ENCODE results near the gene EEPD1. TPM values are rescaled to one million over a fixed set of nuclear protein-coding genes. Genes with fewer than 3 reads are reported as not detected.
A peak's percentile ranks its signal among the peaks of the same experiment; 100 is the strongest.
"Not testable (repeated sequence)": the region's sequence is repeated elsewhere in the genome, so short reads cannot be mapped to it uniquely, and the experiment has no call there.

EEPD1 gene
- total RNA-seq, 4 donors from 2014 or later = 12.4 to 36.2 (median 20.4) TPM

DNA sequence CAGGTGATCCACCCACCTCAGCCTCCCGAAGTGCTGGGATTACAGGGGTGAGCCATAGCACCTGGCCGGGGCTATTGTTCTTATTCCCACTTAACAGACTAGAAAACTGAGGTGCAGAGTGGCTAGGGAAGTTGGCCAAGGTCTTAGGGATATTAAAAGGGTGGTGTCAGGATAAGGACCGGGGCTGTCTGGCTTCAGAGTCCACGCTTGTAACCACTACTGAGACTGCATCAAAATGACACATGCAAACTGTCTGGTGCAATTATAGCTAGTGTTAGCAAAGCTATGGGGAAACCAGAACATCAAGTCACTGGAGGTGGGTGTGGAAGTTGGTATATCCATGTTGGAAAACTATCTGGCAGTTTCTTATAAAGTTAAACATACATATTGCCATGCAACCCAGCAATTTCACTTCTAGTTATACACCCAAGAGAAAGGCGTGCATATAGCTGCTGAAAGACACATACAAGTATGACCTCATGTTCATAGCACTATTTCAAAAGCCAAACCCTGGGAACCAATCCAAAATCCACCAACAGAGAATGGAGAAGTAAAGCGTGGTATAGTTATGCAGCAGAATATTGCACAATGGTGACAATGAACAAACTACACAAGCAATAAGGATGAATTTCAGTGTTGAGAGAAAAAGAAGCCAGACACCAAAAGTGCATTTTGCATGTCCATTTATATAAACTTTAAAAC is 33.9 kb upstream of the EEPD1 start:
- ATAC-seq = peak; percentile 77
- Histone ChIP-seq H3K9me3 (no peaks in the 10 kb centered on the region), H3K27ac (no peak overlapping the region), H3K4me3 (no peak overlapping the region), H3K36me3 (no peaks in the 10 kb centered on the region), H3K4me1 (peaks cover 0 to 31% (median 0%) of the 10 kb centered on the region in 3 donors), H3K27me3 (no peaks in the 10 kb centered on the region)
- 46 to 62% methylated on average over 2 to 5 of the region's 6 CpGs for WGBS, 2 donors (ENCODE audit: low coverage in 1 of 2)
- TF ChIP-seq EP300 (IDR thresholded peaks at IDR 0.05) = no peak
- no peak for TF ChIP-seq POLR2AphosphoS5 (IDR thresholded peaks at IDR 0.05)
- no peak for TF ChIP-seq POLR2A (IDR thresholded peaks at IDR 0.05)
- TF ChIP-seq, protein P1, sequence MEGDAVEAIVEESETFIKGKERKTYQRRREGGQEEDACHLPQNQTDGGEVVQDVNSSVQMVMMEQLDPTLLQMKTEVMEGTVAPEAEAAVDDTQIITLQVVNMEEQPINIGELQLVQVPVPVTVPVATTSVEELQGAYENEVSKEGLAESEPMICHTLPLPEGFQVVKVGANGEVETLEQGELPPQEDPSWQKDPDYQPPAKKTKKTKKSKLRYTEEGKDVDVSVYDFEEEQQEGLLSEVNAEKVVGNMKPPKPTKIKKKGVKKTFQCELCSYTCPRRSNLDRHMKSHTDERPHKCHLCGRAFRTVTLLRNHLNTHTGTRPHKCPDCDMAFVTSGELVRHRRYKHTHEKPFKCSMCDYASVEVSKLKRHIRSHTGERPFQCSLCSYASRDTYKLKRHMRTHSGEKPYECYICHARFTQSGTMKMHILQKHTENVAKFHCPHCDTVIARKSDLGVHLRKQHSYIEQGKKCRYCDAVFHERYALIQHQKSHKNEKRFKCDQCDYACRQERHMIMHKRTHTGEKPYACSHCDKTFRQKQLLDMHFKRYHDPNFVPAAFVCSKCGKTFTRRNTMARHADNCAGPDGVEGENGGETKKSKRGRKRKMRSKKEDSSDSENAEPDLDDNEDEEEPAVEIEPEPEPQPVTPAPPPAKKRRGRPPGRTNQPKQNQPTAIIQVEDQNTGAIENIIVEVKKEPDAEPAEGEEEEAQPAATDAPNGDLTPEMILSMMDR (IDR thresholded peaks at IDR 0.05) = no peak

DNA sequence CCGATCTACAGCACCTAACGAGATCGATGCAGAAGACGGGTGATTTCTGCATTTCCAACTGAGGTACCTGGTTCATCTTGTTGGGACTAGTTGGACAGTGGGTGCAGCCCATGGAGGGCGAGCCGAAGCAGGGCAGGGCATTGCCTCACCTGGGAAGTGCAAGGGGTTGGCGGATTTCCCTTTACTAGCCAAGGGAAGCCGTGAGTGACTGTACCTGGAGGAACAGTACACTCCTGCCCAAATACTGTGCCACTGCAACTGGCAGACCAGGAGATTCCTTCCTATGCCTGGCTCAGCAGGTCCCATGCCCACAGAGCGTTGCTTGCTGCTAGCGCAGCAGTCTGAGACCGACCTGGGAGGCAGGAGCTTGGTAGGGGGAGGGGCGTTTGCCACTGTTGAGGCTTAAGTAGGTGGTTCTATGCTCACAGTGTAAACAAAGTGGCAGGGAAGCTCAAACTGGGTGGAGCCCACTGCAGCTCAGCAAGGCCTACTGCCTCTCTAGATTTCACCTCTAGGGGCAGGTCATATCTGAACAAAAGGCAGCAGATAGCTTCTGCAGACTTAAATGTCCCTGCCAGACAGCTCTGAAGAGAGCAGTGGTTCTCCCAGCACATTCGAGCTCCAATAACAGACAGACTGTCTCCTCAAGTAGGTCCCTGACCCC is 32.9 kb upstream of the EEPD1 start:
- ATAC-seq, H3K27me3 ChIP-seq, H3K9me3 ChIP-seq, H3K36me3 ChIP-seq, H3K27ac ChIP-seq, H3K4me3 ChIP-seq: not testable (repeated sequence)
- peaks cover 0 to 31% (median 0%) of the 10 kb centered on the region in 3 donors for H3K4me1 ChIP-seq
- WGBS, 2 donors (ENCODE audit: low coverage in 1 of 2) = 76% methylated on average over 7 of the region's 13 CpGs; no CpG with 5 or more reads in 1 of the 2 donors

DNA sequence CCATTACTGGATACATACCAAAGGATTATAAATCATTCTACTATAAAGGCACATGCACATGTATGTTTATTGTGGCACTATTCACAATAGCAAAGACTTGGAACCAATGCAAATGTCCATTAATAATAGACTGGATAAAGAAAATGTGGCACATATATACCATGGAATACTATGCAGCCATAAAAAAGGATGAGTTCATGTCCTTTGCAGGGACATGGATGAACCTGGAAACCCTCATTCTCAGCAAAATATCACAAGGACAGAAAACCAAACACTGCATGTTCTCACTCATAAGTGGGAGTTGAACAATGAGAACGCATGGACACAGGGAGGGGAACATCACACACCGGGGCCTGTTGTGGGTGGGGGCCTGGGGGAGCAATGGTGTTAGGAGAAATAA is 27.4 kb upstream of the EEPD1 start:
- peaks cover 0 to 39% (median 10%) of the 10 kb centered on the region in 3 donors for H3K4me1 ChIP-seq
- not testable (repeated sequence) for H3K36me3 ChIP-seq, H3K4me3 ChIP-seq, H3K9me3 ChIP-seq, H3K27me3 ChIP-seq, ATAC-seq, H3K27ac ChIP-seq
- 93 to 100% methylated on average over 1 to 2 of the region's 2 CpGs for WGBS, 2 donors (ENCODE audit: low coverage in 1 of 2)

DNA sequence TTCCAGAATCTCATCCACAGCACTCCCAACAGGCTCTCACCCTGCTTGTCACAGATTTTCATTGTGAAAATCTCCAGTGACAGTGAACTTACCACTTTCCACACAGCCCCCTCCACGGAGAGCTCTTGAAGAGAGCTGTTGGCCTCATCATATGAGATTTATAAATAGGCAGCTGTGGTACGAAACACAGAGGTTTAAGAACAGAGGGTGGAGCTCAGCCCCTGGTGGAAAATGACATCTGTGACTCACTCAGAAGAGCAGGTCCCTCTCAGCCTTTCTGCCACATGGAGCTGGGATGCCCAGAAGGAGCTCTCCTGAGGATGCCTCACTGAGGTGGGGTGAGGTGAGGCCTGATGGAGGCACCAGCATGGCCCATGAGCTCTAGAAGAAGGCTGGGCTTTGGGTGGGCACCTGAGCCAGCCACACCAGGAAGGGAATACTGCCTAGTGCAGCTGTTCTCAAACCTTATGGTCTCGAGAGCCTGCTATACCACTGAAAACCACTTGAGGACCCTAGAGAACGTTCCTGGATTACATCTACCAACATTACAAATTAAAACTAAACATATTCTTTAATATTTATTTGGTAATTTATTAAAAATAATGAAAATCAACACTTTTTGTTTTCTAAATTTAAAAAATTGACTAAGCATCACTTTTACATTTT is 25.8 kb upstream of the EEPD1 start:
- Histone ChIP-seq H3K4me1 (peaks cover 0 to 39% (median 10%) of the 10 kb centered on the region in 3 donors), H3K27ac (peak overlapping the region in 2 of 4 donors; percentile 76 to 80), H3K27me3 (no peaks in the 10 kb centered on the region), H3K9me3 (no peaks in the 10 kb centered on the region), H3K36me3 (no peaks in the 10 kb centered on the region), H3K4me3 (no peak overlapping the region)
- 100% methylated on average over 2 of the region's 4 CpGs for WGBS, 2 donors (ENCODE audit: low coverage in 1 of 2)
- no peak for ATAC-seq
- TF ChIP-seq, protein P1 (IDR thresholded peaks at IDR 0.05) = peak in 1 of 4 experiments; percentile 43
- TF ChIP-seq EP300 (IDR thresholded peaks at IDR 0.05) = no peak

DNA sequence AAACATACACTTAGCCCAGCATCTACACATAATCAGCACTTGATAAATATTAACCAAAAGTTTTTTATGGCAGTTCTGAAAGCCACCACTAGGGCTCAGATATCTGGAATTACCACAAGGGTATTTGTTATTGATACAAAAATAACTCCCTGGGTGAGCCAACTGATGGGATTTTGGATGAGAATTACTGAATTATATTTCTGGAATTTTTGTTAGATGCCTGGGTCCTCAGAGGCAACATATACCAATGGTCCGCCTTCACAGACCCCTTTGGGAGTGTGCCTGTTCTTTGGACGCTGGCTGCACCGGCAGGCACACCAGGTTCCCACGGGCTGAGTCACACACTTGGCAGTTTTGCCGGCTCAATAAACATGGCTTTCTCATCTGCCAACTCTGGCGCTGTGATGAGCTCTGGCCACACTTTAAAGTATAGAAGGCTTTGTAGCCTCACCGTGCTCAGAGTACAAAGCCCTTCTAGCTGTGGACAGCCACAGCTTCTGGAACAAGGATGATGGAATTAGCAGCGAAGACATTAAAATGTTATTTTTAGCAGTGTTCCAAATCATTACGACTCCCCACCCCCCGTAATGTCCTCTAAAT is 24.5 kb upstream of the EEPD1 start:
- 6 to 10% methylated on average over 9 to 10 of the region's 10 CpGs for WGBS, 2 donors (ENCODE audit: low coverage in 1 of 2)
- no peaks in the 10 kb centered on the region for H3K36me3 ChIP-seq
- peaks cover 0 to 39% (median 10%) of the 10 kb centered on the region in 3 donors for H3K4me1 ChIP-seq
- no peaks in the 10 kb centered on the region for H3K27me3 ChIP-seq
- H3K9me3 ChIP-seq = no peaks in the 10 kb centered on the region
- H3K4me3 ChIP-seq = no peak overlapping the region
- peak overlapping the region; percentile 29 to 80 (median 76) for H3K27ac ChIP-seq
- no peak for TF ChIP-seq EP300 (IDR thresholded peaks at IDR 0.05)
- no peak for TF ChIP-seq POLR2A (IDR thresholded peaks at IDR 0.05)
- peak; percentile 91 for TF ChIP-seq POLR2AphosphoS5 (IDR thresholded peaks at IDR 0.05)
- TF ChIP-seq, protein P1 (IDR thresholded peaks at IDR 0.05) = peak; percentile 77 to 95 (median 84)
- peak; percentile 94 for ATAC-seq
